Measurements from ENCODE around the gene PARD3B. TPM values are rescaled to one million over a fixed set of nuclear protein-coding genes. Genes with fewer than 3 reads are reported as not detected.

PARD3B gene
- total and polyA plus RNA-seq, 10 of the 15 experiments (the other 5 are each of a cell fraction or from before 2014, with no cell fraction given): 0.01 to 0.54 (median 0.07) TPM; not detected in 7

DNA sequence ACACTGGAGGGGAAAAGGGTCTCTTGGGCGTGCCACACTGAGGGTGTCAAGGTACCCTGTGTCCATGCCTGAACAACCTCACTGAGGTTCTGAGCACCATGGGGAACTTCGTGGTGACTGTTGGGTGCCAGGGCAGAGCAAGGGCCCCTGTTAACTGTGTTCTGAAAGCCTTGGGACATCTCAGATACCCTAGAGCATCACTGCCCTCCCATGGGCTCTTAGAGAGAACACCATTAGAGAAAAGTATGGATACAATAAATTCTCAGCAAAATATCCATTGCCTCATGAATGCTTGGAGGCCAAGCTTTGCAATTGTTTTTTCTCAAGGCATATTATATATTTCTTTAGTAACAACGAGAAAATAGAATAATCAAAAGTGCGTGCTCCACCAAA lies 648.6 kb downstream of the PARD3B start:
- intact Hi-C loops (cut with micrococcal nuclease; ENCODE audit: unreplicated experiment): no loop called here

More for the DNA sequence above, 648.6 kb downstream of the PARD3B start:
- Histone ChIP-seq H3K9me3 (replicated peaks; ENCODE audit: control insufficient read depth, insufficient read depth, low read length) (no peaks in the 10 kb centered on the region), H3K9ac (ENCODE audit: control insufficient read depth, insufficient read depth, low read length) (no peak overlapping the region), H3K4me3 (no peak overlapping the region), H3K4me1 (ENCODE audit: control insufficient read depth, insufficient read depth, low read length) (no peaks in the 10 kb centered on the region), H4K20me1 (ENCODE audit: control insufficient read depth, insufficient read depth) (no peaks in the 10 kb centered on the region), H3K27ac (ENCODE audit: control insufficient read depth, insufficient read depth) (no peak overlapping the region), H3K27me3 (replicated peaks in 1 of 2; ENCODE audit: control insufficient read depth in 2 of 2, insufficient read depth in 2 of 2, low read length in 1 of 2) (no peaks in the 10 kb centered on the region; a peak in 1 of 4 replicates), H3K4me2 (ENCODE audit: control insufficient read depth, insufficient read depth) (no peak overlapping the region), H3K36me3 (ENCODE audit: control insufficient read depth in 2 of 2, insufficient read depth in 2 of 2, low read length in 1 of 2) (no peaks in the 10 kb centered on the region), H2AFZ (ENCODE audit: control insufficient read depth, low read depth, low read length) (no peak overlapping the region), H3K79me2 (ENCODE audit: control insufficient read depth, insufficient read depth, low read length) (no peaks in the 10 kb centered on the region)
- POLR2A ChIA-PET: no interaction called here
- FAIRE-seq (no peak), ATAC-seq (no peak), DNase-seq (ENCODE audit: low read depth, low spot score) (no peak)
- in situ Hi-C loops (cut with MboI): no loop called here
- SMC1A ChIA-PET (ENCODE audit: uncharacterized antibody, unreplicated experiment): no interaction called here
- no peak for TF ChIP-seq SRF (IDR thresholded peaks at IDR 0.05; ENCODE audit: low read depth in 2 of 2, low read length in 2 of 2)
- TF ChIP-seq ZNF217 (IDR thresholded peaks at IDR 0.05): no peak
- no peak for TF ChIP-seq SUZ12 (IDR thresholded peaks at IDR 0.05; ENCODE audit: unreplicated experiment)
- TF ChIP-seq ETV6 (conservative IDR thresholded peaks at IDR 0.05 in 1 of 2, IDR thresholded peaks at IDR 0.05 in 1 of 2; ENCODE audit: borderline replicate concordance in 1 of 2, low read depth in 1 of 2): no peak
- no peak for TF ChIP-seq SMAD5 (IDR thresholded peaks at IDR 0.05; ENCODE audit: low read depth)
- TF ChIP-seq, protein P1, sequence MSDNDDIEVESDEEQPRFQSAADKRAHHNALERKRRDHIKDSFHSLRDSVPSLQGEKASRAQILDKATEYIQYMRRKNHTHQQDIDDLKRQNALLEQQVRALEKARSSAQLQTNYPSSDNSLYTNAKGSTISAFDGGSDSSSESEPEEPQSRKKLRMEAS (IDR thresholded peaks at IDR 0.05; ENCODE audit: low read depth, low read length): no peak
- TF ChIP-seq MEF2B (IDR thresholded peaks at IDR 0.05; ENCODE audit: partially characterized antibody, poor library complexity, severe bottlenecking): no peak
- TF ChIP-seq, protein P2, sequence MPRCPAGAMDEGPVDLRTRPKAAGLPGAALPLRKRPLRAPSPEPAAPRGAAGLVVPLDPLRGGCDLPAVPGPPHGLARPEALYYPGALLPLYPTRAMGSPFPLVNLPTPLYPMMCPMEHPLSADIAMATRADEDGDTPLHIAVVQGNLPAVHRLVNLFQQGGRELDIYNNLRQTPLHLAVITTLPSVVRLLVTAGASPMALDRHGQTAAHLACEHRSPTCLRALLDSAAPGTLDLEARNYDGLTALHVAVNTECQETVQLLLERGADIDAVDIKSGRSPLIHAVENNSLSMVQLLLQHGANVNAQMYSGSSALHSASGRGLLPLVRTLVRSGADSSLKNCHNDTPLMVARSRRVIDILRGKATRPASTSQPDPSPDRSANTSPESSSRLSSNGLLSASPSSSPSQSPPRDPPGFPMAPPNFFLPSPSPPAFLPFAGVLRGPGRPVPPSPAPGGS (IDR thresholded peaks at IDR 0.05; ENCODE audit: borderline replicate concordance, insufficient read depth, low read depth, low read length, poor library complexity, severe bottlenecking): no peak
- TF ChIP-seq IKZF2 (IDR thresholded peaks at IDR 0.05): no peak
- TF ChIP-seq, protein P3, sequence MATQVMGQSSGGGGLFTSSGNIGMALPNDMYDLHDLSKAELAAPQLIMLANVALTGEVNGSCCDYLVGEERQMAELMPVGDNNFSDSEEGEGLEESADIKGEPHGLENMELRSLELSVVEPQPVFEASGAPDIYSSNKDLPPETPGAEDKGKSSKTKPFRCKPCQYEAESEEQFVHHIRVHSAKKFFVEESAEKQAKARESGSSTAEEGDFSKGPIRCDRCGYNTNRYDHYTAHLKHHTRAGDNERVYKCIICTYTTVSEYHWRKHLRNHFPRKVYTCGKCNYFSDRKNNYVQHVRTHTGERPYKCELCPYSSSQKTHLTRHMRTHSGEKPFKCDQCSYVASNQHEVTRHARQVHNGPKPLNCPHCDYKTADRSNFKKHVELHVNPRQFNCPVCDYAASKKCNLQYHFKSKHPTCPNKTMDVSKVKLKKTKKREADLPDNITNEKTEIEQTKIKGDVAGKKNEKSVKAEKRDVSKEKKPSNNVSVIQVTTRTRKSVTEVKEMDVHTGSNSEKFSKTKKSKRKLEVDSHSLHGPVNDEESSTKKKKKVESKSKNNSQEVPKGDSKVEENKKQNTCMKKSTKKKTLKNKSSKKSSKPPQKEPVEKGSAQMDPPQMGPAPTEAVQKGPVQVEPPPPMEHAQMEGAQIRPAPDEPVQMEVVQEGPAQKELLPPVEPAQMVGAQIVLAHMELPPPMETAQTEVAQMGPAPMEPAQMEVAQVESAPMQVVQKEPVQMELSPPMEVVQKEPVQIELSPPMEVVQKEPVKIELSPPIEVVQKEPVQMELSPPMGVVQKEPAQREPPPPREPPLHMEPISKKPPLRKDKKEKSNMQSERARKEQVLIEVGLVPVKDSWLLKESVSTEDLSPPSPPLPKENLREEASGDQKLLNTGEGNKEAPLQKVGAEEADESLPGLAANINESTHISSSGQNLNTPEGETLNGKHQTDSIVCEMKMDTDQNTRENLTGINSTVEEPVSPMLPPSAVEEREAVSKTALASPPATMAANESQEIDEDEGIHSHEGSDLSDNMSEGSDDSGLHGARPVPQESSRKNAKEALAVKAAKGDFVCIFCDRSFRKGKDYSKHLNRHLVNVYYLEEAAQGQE (IDR thresholded peaks at IDR 0.05; ENCODE audit: low read depth, low read length): no peak
- TF ChIP-seq, protein P4, sequence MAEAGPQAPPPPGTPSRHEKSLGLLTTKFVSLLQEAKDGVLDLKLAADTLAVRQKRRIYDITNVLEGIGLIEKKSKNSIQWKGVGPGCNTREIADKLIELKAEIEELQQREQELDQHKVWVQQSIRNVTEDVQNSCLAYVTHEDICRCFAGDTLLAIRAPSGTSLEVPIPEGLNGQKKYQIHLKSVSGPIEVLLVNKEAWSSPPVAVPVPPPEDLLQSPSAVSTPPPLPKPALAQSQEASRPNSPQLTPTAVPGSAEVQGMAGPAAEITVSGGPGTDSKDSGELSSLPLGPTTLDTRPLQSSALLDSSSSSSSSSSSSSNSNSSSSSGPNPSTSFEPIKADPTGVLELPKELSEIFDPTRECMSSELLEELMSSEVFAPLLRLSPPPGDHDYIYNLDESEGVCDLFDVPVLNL (IDR thresholded peaks at IDR 0.05; ENCODE audit: low read depth, low read length): no peak
- TF ChIP-seq, protein P5, sequence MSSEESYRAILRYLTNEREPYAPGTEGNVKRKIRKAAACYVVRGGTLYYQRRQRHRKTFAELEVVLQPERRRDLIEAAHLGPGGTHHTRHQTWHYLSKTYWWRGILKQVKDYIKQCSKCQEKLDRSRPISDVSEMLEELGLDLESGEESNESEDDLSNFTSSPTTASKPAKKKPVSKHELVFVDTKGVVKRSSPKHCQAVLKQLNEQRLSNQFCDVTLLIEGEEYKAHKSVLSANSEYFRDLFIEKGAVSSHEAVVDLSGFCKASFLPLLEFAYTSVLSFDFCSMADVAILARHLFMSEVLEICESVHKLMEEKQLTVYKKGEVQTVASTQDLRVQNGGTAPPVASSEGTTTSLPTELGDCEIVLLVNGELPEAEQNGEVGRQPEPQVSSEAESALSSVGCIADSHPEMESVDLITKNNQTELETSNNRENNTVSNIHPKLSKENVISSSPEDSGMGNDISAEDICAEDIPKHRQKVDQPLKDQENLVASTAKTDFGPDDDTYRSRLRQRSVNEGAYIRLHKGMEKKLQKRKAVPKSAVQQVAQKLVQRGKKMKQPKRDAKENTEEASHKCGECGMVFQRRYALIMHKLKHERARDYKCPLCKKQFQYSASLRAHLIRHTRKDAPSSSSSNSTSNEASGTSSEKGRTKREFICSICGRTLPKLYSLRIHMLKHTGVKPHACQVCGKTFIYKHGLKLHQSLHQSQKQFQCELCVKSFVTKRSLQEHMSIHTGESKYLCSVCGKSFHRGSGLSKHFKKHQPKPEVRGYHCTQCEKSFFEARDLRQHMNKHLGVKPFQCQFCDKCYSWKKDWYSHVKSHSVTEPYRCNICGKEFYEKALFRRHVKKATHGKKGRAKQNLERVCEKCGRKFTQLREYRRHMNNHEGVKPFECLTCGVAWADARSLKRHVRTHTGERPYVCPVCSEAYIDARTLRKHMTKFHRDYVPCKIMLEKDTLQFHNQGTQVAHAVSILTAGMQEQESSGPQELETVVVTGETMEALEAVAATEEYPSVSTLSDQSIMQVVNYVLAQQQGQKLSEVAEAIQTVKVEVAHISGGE (CRISPR knock-in tag; IDR thresholded peaks at IDR 0.05): no peak
- no peak for TF ChIP-seq BCL11A (IDR thresholded peaks at IDR 0.05; ENCODE audit: low read depth, low read length)
- RAD21 ChIA-PET (ENCODE audit: unreplicated experiment): no interaction called here
- WGBS (ENCODE audit: insufficient coverage, insufficient replicate concordance, low lambda C conversion rate, missing lambda C conversion rate): 0% methylated on average over 4 of the region's 4 CpGs
- BruUV-seq (replicated peaks): no TSS peak
- CTCF ChIA-PET: no interaction called here
